AG04450 (cell line): Measurements from ENCODE around the gene GTPBP2. TPM values are rescaled to one million over a fixed set of nuclear protein-coding genes. Genes with fewer than 3 reads are reported as not detected.

Experiments used
- CTCF ChIA-PET: fragments of 300-600, 350-600 bp; formaldehyde crosslinking; extraction: SDS; loops from one replicate; lab custom pipeline; 2022; ENCODE audit warnings: antibody characterized with exemption, inconsistent platforms; lab: Charles Lee
- POLR2A ChIA-PET: fragments of 350-600 bp; formaldehyde crosslinking; extraction: SDS; loops from one replicate; lab custom pipeline; 2021; ENCODE audit warnings: antibody characterized with exemption, inconsistent platforms; lab: Yijun Ruan, JAX
- DNase-seq: peaks from one replicate; pipeline ENCODE4 v3.0.0-alpha.2; 2011; ENCODE audit warnings: low read depth, low spot score
- H3K27ac ChIP-seq: one replicate; pipeline ENCODE4 v1.5.1; 2012; ENCODE audit warnings: low read depth, low read length, control low read depth
- H3K27me3 ChIP-seq: one replicate; pipeline ENCODE4 v1.6.0; 2012; ENCODE audit warnings: low read length; ENCODE audit not compliant: control insufficient read depth, insufficient read depth
- H3K4me3 ChIP-seq: 2 replicates; pipeline ENCODE4 v1.5.1; 2011; ENCODE audit warnings: mild to moderate bottlenecking, low read depth, low read length, control low read depth
- H3K9me3 ChIP-seq: 2 replicates; pipeline ENCODE4 v1.5.1; 2012; ENCODE audit warnings: low read length; ENCODE audit not compliant: control insufficient read depth, insufficient read depth
- CTCF ChIP-seq: IDR thresholded peaks from 2 replicates; pipeline ENCODE4 v1.5.1; 2011; ENCODE audit warnings: low read depth, low read length, control low read depth, inconsistent platforms
- polyA plus RNA-seq: library from polyadenylated mRNA; depleted of rRNA; stranded (reverse); fragments of >200 nt; gene quantifications from 2 replicates; pipeline ENCODE4 v1.2.3, GENCODE V29; 2011

GTPBP2 gene
- polyA plus RNA-seq, 1 experiment: 60.8 TPM

- Histone ChIP-seq H3K9me3 (no peaks in the 10 kb centered on the region), H3K27ac (peak overlapping the region; percentile 21), H3K27me3 (no peaks in the 10 kb centered on the region), H3K4me3 (peak overlapping the region; percentile 61)
- TF ChIP-seq CTCF: no peak
- DNase-seq: no peak
- ChIA-PET CTCF (interaction anchor here (1.0 to 1.6 kb wide), 4 partner anchors 20 to 433 kb away, joined by 4 to 5 read pairs (median 4); no protein-coding TSS in a partner anchor), POLR2A (interaction anchor here (1.6 kb wide), 2 partner anchors 10 to 16 kb away, joined by 8 to 14 read pairs; partner anchors contain the start of genes GTPBP2 and MAD2L1BP)
These were observed 16.5 kb upstream of the GTPBP2 start for GRCh38 chr6:43645613-43645964.

- peak within 1 kb of the TSS; percentile 61 for H3K4me3 ChIP-seq
- CTCF ChIA-PET: interaction anchor here (0.5 to 1.6 kb wide), 5 partner anchors 20 to 434 kb away, joined by 3 to 5 read pairs (median 4); no protein-coding TSS in a partner anchor
- no peak for DNase-seq
- no peak for TF ChIP-seq CTCF
- POLR2A ChIA-PET: interaction anchor here (1.6 kb wide), 2 partner anchors 9 to 15 kb away, joined by 8 to 14 read pairs; partner anchors contain the start of genes GTPBP2 and MAD2L1BP
- peak within 1 kb of the TSS; percentile 21 for H3K27ac ChIP-seq
- no peaks in the 10 kb centered on the region for H3K9me3 ChIP-seq
- H3K27me3 ChIP-seq: no peaks in the 10 kb centered on the region
These were observed 16.0 kb upstream of the GTPBP2 start, which contains the start of gene RSPH9 for GRCh38 chr6:43644940-43645612. Gene RSPH9 (plus strand): TSS chr6:43645036. CDS start chr6:43645099, 63 bp downstream.

GRCh38 chr6:43639984-43640800 lies 11.1 kb upstream of the GTPBP2 start:
- POLR2A ChIA-PET: interaction anchor here (0.5 kb wide), 1 partner anchor 33 kb away, joined by 5 read pairs; no protein-coding TSS in a partner anchor

GRCh38 chr6:43636308-43636659 lies 7.2 kb upstream of the GTPBP2 start:
- no peak overlapping the region for H3K27ac ChIP-seq
- TF ChIP-seq CTCF: no peak
- H3K27me3 ChIP-seq: no peaks in the 10 kb centered on the region
- CTCF ChIA-PET: interaction anchor here (0.6 to 1.0 kb wide), 3 partner anchors 30 to 442 kb away, joined by 3 read pairs; no protein-coding TSS in a partner anchor
- POLR2A ChIA-PET: interaction anchor here (1.6 to 1.7 kb wide), 2 partner anchors 9 to 29 kb away, joined by 3 to 8 read pairs; partner anchors contain the start of gene RSPH9
- H3K9me3 ChIP-seq: no peaks in the 10 kb centered on the region
- DNase-seq: no peak
- H3K4me3 ChIP-seq: peak overlapping the region; percentile 98

More at GRCh38 chr6:43639984-43640800, 11.1 kb upstream of the GTPBP2 start:
- H3K4me3 ChIP-seq: no peak overlapping the region
- TF ChIP-seq CTCF: no peak
- CTCF ChIA-PET: interaction anchor here (0.6 to 1.1 kb wide), 2 partner anchors 129 to 438 kb away, joined by 3 to 10 read pairs; no protein-coding TSS in a partner anchor
- no peaks in the 10 kb centered on the region for H3K27me3 ChIP-seq
- H3K9me3 ChIP-seq: no peaks in the 10 kb centered on the region
- DNase-seq: no peak
- no peak overlapping the region for H3K27ac ChIP-seq
